ENCODE measurements around the gene RAB27B.

Gene RAB27B

DNA sequence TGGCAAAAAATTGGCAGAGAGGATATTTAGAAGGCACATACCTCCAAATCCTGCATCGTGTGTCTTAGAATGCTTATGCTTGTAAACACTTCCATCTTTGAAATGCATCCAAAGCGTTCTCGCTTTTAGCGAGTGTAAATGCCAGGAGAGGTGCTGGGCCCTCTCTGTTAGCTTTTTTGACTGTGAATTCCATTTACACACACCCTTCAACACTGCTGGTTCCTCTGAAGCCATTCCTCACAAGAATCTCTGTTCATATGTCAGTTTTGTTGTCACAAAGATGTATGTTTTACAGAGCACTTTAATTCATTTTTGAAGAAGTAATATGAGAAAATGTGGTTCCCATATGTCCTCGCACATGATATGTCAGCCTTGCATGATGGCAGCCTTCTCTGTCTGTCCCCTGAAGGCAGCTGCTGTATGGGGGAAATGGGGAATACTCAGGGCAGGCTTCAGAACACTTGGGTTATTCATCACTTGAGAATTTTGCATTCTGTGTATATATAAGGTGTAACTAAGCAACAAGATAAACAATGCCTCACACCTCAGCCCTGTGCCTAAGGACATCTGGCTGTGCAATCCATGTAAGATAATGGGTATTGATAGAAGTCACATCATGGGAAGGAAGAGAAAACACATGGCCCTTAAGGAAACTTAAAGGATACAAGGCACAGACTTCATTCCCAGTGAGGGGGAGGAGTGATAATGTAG lies 52.3 kb downstream of the RAB27B start:
- peak in 1 of 2 experiments; percentile 5 for DNase-seq (ENCODE audit: low read depth in 1 of 2, low spot score in 1 of 2)
- in situ Hi-C loops (cut with HindIII; ENCODE audit: low pct_unique_long_range_greater_than_20kb, low sequenced_read_pairs), result no loop called here
- no peak for TF ChIP-seq JUND (IDR thresholded peaks at IDR 0.05; ENCODE audit: low read depth)

DNA sequence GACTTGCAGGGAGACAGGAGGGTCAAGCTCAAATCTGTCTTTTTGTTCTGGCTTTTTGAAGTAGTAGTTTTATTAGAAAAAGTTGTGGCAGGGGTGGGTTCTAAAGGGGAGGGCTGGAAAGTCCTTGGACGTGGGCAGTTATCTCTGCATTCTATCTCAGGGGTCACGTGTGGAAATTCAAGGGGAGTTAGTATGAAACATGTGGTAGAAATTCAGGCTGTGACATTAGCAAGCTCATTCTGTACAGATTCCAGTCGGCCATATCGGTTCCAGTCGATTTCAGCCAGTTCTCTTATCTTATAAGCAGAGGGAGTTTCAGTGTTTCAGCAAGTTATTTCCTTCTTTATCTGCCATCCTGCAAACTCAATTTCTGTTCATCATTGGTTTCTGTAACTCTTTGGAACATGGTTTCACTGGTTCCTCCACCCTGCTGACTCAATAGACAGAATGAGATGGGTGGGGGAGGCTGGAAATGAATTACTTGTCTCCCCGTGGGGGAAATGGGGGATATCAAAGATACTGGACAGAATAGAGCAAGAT lies 53.0 kb downstream of the RAB27B start:
- no peak for DNase-seq (ENCODE audit: low read depth in 1 of 2, low spot score in 1 of 2)
- in situ Hi-C loops (cut with HindIII; ENCODE audit: low pct_unique_long_range_greater_than_20kb, low sequenced_read_pairs), result no loop called here
- no peak for TF ChIP-seq JUND (IDR thresholded peaks at IDR 0.05; ENCODE audit: low read depth)

DNA sequence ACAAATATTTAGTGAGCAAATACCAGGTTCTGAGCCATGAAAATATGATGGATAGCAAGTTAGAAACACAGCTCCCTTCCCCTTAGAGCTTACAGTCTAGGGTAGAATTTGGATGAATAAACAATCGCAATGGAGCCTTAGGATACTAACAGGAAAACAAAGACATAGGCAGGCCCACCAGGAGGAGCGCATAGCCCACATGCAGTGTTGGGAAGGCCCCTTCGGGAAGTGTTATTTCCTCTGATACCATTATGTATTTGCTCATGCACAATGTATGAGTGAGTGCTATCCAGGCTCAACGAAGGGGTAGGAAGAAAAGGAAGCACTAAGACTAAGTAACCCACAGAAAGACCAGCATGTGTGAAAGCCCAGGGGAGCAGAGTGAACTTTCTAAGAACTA lies 54.0 kb downstream of the RAB27B start:
- in situ Hi-C loops (cut with HindIII; ENCODE audit: low pct_unique_long_range_greater_than_20kb, low sequenced_read_pairs), result no loop called here
- TF ChIP-seq JUND (IDR thresholded peaks at IDR 0.05; ENCODE audit: low read depth), result no peak

DNA sequence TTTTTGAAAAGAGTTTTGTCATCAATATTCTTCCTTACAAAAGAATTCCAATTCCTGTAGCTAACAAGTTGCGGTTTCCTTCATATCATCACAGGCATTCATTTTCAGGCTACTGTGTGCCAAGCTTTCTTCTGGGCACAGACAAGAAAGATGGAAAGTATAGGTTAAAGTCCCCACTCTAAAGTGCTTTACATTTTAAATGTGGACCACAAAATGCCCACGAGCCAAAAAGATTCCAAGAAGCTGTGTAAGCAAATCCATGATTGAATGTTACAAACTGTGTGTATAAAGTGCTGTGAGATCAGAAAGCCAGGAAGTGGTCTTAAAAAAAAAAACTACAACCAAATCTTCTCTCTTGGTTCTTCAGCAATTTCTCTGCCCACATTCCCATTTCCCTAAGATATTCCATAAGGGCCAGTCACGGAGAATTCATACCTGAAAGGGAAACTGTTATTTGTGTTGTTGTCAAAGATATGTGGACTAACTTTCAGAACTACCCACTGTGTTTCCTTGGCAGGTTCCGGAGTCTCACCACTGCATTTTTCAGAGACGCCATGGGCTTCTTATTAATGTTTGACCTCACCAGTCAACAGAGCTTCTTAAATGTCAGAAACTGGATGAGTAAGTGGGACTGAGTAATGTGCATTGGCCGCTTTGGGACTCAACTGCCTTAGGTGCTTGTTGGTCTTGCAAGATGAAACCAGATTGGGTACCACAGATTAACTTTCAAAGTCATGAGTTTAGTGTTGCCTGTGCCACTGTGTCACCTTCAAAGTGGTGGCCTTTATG lies 55.7 kb downstream of the RAB27B start:
- no peak for TF ChIP-seq JUND (IDR thresholded peaks at IDR 0.05; ENCODE audit: low read depth)
- no peak for DNase-seq (ENCODE audit: low read depth in 1 of 2, low spot score in 1 of 2)
- in situ Hi-C loops (cut with HindIII; ENCODE audit: low pct_unique_long_range_greater_than_20kb, low sequenced_read_pairs), result no loop called here

More for the DNA sequence above, 54.0 kb downstream of the RAB27B start:
- DNase-seq (ENCODE audit: low read depth in 1 of 2, low spot score in 1 of 2), result no peak

DNA sequence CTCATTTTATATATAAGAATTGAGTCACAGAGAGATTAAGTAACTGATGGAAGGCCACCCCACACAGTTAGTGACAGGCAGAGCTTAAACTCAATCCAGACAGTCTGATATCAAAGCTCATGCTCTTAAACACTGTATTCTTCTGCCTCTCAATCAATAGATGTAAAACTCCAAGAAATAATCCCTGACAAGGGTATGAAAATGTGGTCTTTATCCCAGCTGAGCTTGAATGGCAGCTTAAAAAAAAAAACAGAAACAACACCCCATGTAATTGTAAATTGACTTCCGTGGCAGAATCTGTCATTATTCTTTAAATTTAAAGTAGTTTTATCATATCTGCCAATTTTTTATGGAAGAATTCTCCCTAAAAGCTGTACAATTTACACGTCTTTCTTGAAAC lies 60.1 kb downstream of the RAB27B start:
- in situ Hi-C loops (cut with HindIII; ENCODE audit: low pct_unique_long_range_greater_than_20kb, low sequenced_read_pairs), result no loop called here
- DNase-seq (ENCODE audit: low read depth in 1 of 2, low spot score in 1 of 2), result no peak
- no peak for TF ChIP-seq JUND (IDR thresholded peaks at IDR 0.05; ENCODE audit: low read depth)

DNA sequence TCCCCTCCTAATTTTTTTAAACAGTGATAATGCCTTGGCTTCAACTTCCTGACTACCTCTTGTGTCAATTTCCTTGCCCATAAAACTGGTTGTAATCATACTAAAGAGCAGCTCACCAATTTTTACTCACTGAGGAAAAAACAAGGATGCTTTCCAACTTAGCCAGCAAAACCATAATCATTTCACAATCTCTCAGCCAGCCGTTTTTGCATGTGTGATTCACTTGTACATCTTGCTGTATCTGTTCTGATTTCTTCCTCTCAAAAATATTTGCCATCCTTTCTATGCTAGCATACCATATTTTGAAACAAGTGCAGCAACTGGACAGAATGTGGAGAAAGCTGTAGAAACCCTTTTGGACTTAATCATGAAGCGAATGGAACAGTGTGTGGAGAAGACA lies 60.7 kb downstream of the RAB27B start:
- DNase-seq (ENCODE audit: low read depth in 1 of 2, low spot score in 1 of 2), result no peak
- no peak for TF ChIP-seq JUND (IDR thresholded peaks at IDR 0.05; ENCODE audit: low read depth)
- in situ Hi-C loops (cut with HindIII; ENCODE audit: low pct_unique_long_range_greater_than_20kb, low sequenced_read_pairs), result no loop called here

DNA sequence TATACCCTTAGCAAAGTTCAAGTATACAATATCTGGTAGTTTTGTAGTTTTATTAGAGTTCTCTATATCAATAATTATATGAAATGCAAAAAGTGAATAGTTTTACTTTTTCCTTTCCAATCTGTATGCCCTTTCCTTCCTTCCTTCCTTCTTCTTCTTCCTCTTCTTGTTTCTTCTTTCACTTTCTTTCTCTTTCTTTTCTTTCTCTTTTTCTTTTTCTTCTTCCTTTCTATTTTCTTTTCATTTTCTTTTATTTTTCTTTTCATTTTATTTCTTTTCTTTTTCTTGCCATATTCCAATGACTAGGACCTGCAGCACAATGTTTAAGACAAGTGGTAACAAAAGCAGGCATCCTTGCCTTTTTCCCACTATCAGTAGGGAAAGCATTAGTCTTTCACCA lies 71.2 kb downstream of the RAB27B start:
- DNase-seq (ENCODE audit: low read depth in 1 of 2, low spot score in 1 of 2), result no peak
- in situ Hi-C loops (cut with HindIII; ENCODE audit: low pct_unique_long_range_greater_than_20kb, low sequenced_read_pairs), result no loop called here
- no peak for TF ChIP-seq JUND (IDR thresholded peaks at IDR 0.05; ENCODE audit: low read depth)

DNA sequence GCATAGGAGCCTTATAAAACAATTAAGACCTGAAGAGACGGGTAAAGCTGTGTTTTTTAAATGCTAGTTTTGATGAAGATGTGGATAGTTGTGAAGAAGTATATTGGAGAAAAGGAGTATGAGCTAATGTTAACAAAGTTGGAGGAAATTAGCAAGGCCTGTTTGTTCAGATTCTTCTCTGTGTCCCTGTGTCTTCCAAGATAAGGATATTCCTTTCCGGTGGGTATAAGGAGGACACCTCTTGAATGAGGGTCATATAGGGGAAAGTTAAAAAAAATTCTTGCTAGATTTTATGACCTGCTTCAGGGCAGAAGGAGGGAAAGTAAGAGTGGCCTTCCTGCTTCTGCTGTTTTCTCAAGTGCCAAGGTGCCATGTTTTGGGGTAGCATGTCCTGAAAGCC lies 72.0 kb downstream of the RAB27B start:
- no peak for DNase-seq (ENCODE audit: low read depth in 1 of 2, low spot score in 1 of 2)
- in situ Hi-C loops (cut with HindIII; ENCODE audit: low pct_unique_long_range_greater_than_20kb, low sequenced_read_pairs), result no loop called here
- no peak for TF ChIP-seq JUND (IDR thresholded peaks at IDR 0.05; ENCODE audit: low read depth)

DNA sequence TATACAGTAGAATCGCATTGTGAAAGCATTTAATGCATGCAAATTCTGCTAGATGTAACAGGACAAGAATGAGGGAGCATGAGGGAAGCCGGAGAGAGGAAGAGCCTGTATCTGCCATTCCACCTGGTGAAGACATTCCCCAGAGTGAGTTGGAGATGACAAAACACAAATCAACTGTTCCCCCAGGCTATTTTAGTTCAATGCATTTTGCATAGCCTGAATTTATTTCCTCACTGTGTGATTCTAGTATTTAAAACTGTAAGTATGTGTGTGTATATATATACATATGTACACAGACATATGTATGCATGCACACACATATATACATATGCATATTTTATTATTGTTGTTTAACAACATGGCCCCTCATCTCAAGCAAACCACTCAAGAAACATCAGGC lies 76.3 kb downstream of the RAB27B start:
- DNase-seq (ENCODE audit: low read depth in 1 of 2, low spot score in 1 of 2), result no peak
- no peak for TF ChIP-seq JUND (IDR thresholded peaks at IDR 0.05; ENCODE audit: low read depth)
- in situ Hi-C loops (cut with HindIII; ENCODE audit: low pct_unique_long_range_greater_than_20kb, low sequenced_read_pairs), result no loop called here

DNA sequence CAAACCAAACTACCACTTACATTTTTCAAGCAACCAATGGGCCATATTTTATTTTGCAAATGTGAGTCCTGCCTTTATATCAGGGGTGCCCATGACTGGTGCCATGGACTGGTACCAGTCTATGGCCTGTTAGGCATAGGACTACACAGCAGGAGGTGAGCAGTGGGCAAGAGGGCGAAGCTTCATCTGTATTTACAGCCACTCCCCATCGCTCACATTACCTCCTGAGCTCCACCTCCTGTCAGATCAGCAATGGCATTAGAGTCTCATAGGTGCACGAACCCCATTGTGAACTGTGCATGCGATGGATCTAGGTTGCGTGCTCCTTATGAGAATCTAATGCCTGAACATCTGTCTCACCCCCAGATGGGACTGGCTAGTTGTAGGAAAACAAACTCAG lies 77.4 kb downstream of the RAB27B start:
- in situ Hi-C loops (cut with HindIII; ENCODE audit: low pct_unique_long_range_greater_than_20kb, low sequenced_read_pairs), result no loop called here
- no peak for DNase-seq (ENCODE audit: low read depth in 1 of 2, low spot score in 1 of 2)
- TF ChIP-seq JUND (IDR thresholded peaks at IDR 0.05; ENCODE audit: low read depth), result no peak

DNA sequence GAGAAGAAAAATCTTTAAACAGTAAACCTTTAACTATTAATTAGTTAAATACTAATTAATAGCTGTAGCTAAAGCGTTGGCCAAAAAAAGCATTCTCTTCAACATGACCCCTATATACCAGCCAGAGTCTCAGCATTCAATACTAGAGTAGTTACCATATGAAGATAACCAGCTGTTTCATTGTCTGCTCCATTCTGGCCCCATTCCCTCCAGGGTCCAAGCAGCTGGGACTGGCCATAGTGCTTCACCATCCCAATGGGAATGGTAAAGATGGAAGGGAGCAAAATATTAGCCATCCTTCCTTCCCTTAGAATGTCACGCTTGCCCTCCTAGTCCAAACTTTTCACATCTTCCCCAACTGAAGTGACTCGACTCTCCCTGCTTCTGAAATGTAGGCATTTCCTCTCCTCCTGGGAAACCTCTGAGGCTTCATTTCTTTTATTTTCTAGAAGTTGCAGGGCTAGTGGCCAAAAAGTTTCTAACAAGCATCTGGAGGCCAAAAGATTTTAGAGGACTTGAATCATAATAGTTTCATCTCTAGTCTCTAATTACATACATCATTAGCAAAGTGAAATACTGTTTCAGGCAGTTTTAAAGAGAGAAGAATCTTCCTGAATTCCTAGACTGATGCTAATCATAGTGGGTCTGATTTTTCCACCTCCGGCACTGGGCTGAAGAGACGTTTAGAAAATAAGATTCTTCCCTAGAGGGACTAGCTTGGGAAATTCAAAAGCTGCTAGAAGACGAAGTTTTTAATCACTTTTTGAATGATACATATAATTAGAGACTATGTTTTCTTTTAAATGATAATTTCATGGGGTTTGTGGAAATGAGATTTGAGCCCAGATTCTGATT lies 78.3 kb downstream of the RAB27B start:
- in situ Hi-C loops (cut with HindIII; ENCODE audit: low pct_unique_long_range_greater_than_20kb, low sequenced_read_pairs), result no loop called here
- TF ChIP-seq JUND (IDR thresholded peaks at IDR 0.05; ENCODE audit: low read depth), result no peak
- no peak for DNase-seq (ENCODE audit: low read depth in 1 of 2, low spot score in 1 of 2)

DNA sequence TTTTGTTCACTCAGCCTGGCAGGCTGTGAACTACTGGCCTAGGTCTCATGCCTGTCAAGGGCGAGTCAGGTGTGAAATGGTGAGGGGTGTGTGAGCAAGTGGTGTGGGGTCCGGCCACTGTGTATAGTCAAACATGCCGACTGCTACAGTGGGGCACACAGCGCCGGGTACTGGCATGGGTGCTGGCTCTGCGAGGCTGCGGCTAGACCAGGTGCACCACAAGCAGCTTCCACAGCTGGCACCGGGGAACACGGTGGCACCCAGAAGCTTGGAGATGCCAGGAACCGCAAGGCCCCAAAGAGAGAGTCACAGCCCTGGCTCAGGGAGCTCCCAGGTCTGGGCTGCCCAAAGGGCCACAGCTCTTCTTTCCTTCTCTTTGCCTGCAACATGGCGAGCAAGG lies 81.3 kb downstream of the RAB27B start:
- no peak for TF ChIP-seq JUND (IDR thresholded peaks at IDR 0.05; ENCODE audit: low read depth)
- in situ Hi-C loops (cut with HindIII; ENCODE audit: low pct_unique_long_range_greater_than_20kb, low sequenced_read_pairs), result no loop called here
- DNase-seq (ENCODE audit: low read depth in 1 of 2, low spot score in 1 of 2), result no peak
